GM18499 (cell line): Measurements from ENCODE around the gene ANKRD13A.
"Not testable (repeated sequence)": the region's sequence is repeated elsewhere in the genome, so short reads cannot be mapped to it uniquely, and the experiment has no call there.

Experiments
- ATAC-seq: cut with Tn5 transposase; IDR thresholded peaks from one replicate; pipeline ENCODE4 v1.9.1; 2021; ENCODE audit warnings: moderate number of reproducible peaks; ENCODE audit not compliant: insufficient read depth, unreplicated experiment

Gene ANKRD13A

DNA sequence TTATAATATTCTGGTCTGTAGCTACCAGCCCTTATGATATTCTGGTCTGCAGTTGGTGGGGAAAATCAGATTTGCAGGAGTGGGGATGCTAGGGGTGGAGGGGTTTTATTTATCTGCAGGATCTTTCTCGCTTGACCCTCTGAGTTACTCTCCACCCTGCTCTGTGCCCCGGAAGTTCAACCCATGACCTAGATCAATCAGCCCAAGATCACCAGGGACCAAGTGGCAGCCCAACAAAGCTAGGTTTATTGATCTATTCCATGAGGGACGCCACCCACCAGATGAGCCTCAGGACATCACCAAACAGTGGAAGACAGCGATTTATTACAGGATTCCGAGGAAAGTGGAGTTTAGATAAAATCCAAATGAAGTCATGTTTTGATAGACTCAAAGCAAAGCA lies 74.9 kb downstream of the ANKRD13A start:
- no peak for ATAC-seq

- ATAC-seq = no peak
Observed at GRCh38 chr12:110075880-110076279, 76.7 kb downstream of the ANKRD13A start.

- ATAC-seq = no peak
Observed at GRCh38 chr12:110077800-110078199, 78.6 kb downstream of the ANKRD13A start.

- peak; percentile 58 for ATAC-seq
Observed at GRCh38 chr12:110079477-110080400, 80.5 kb downstream of the ANKRD13A start.

GRCh38 chr12:110080410-110080809 lies 81.2 kb downstream of the ANKRD13A start:
- ATAC-seq = no peak

- ATAC-seq = no peak
Observed at GRCh38 chr12:110084314-110085015, 85.2 kb downstream of the ANKRD13A start.

DNA sequence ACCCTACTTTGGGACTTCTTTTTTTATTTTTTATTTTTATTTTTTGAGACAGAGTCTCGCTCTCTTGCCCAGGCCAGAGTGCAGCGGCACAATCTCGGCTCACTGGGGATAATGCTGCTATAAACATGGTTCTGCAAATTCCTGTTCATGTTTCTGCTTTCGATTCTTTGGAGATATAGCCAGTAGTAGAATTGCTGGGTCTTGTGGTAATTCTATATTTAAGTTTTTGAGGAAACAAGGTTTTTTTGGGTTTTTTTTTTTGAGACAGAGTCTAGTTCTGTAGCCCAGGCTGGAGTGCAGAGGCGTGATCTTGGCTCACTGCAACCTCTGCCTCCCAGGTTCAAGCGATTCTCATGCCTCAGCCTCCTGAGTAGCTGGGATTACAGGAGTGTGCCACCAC lies 89.0 kb downstream of the ANKRD13A start:
- ATAC-seq = not testable (repeated sequence)

GRCh38 chr12:110088936-110089335 lies 89.7 kb downstream of the ANKRD13A start:
- no peak for ATAC-seq
